HEK293T (cell line): ENCODE measurements around the gene TACC2.

ENCODE experiments used
- CTCF ChIA-PET: fragments of 350-600 bp; formaldehyde crosslinking; extraction: SDS; loops from one replicate; lab custom pipeline; 2021; ENCODE audit warnings: antibody characterized with exemption, inconsistent platforms; lab: Yijun Ruan, JAX
- POLR2A ChIA-PET: fragments of 350-600 bp; formaldehyde crosslinking; extraction: SDS; loops from one replicate; lab custom pipeline; 2020; ENCODE audit warnings: antibody characterized with exemption, inconsistent platforms; lab: Yijun Ruan, JAX
- DNase-seq: peaks from one replicate; pipeline ENCODE4 v3.0.0; 2012; ENCODE audit warnings: mixed read lengths; ENCODE audit errors: extremely low spot score
- ARNT ChIP-seq: fragments of 450-650 bp; IDR thresholded peaks from 2 replicates; pipeline ENCODE4 v1.6.1; 2017; ENCODE audit warnings: mild to moderate bottlenecking
- BHLHE40 ChIP-seq: fragments of 450-650 bp; IDR thresholded peaks from 2 replicates; pipeline ENCODE4 v1.6.1; 2016; ENCODE audit warnings: mild to moderate bottlenecking, moderate library complexity, borderline replicate concordance
- CTBP1 ChIP-seq: fragments of 450-650 bp; IDR thresholded peaks from 2 replicates; pipeline ENCODE4 v1.6.1; 2016; ENCODE audit warnings: borderline replicate concordance
- ELF4 ChIP-seq: fragments of 450-650 bp; IDR thresholded peaks from 2 replicates; pipeline ENCODE4 v1.6.1; 2017; ENCODE audit warnings: antibody characterized with exemption
- FOXA1 ChIP-seq: fragments of 450-650 bp; IDR thresholded peaks from 2 replicates; pipeline ENCODE4 v1.6.1; 2016; ENCODE audit warnings: mild to moderate bottlenecking
- FOXK2 ChIP-seq: fragments of 450-650 bp; IDR thresholded peaks from 2 replicates; pipeline ENCODE4 v1.6.1; 2016; ENCODE audit warnings: mild to moderate bottlenecking
- FOXM1 ChIP-seq: fragments of 450-650 bp; IDR thresholded peaks from 2 replicates; pipeline ENCODE4 v1.6.1; 2017; ENCODE audit warnings: mild to moderate bottlenecking, borderline replicate concordance
- HDGF ChIP-seq: fragments of 450-650 bp; IDR thresholded peaks from 2 replicates; pipeline ENCODE4 v1.6.1; 2017; ENCODE audit warnings: antibody characterized with exemption, borderline replicate concordance
- L3MBTL2 ChIP-seq: fragments of 450-650 bp; conservative IDR thresholded peaks from 2 replicates; pipeline ENCODE4 v1.6.1; 2016; ENCODE audit warnings: mild to moderate bottlenecking
- LEF1 ChIP-seq: fragments of 450-650 bp; IDR thresholded peaks from 2 replicates; pipeline ENCODE4 v1.6.1; 2017; ENCODE audit warnings: mild to moderate bottlenecking, borderline replicate concordance
- NFRKB ChIP-seq: fragments of 450-650 bp; IDR thresholded peaks from 2 replicates; pipeline ENCODE4 v1.6.1; 2016; ENCODE audit warnings: mild to moderate bottlenecking, moderate library complexity
- SP1 ChIP-seq: fragments of 450-650 bp; IDR thresholded peaks from 2 replicates; pipeline ENCODE4 v1.6.1; 2017
- SUZ12 ChIP-seq: fragments of 450-650 bp; IDR thresholded peaks from 2 replicates; pipeline ENCODE4 v1.6.1; 2016; ENCODE audit warnings: mild to moderate bottlenecking
- TARDBP ChIP-seq: fragments of 450-650 bp; IDR thresholded peaks from 2 replicates; pipeline ENCODE4 v1.6.1; 2016
- ZNF384 ChIP-seq: fragments of 450-650 bp; IDR thresholded peaks from 2 replicates; pipeline ENCODE4 v1.6.1; 2016
- TF ChIP-seq, protein P1 (sequence below): fragments of 450-650 bp; IDR thresholded peaks from 2 replicates; pipeline ENCODE4 v1.6.1; 2016

Gene TACC2

DNA sequence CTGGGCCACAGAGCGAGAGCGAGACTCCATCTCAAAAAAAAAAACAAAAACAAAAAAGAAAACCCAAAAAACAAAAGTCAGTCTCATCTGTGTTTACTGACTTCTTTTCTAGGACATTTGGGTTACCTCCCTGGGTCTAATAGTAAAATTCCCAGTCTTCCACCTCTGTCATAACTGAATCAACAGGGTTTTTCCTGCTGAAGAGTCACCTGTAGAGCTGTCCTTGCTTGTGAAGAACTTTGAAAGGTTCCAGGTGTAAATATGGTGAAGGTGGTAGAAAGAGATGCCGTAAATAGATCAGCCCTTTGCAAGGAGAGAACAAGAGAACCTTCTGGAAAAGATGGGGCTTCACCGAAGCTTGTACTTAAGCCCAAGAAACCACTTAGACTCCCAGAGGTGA lies 169.4 kb downstream of the TACC2 start:
- POLR2A ChIA-PET: no interaction called here
- CTCF ChIA-PET: no interaction called here
- DNase-seq: no peak
- TF ChIP-seq HDGF: no peak
- no peak for TF ChIP-seq FOXM1
- TF ChIP-seq ZNF384: no peak
- no peak for TF ChIP-seq SUZ12
- TF ChIP-seq FOXA1: no peak
- TF ChIP-seq L3MBTL2: no peak
- no peak for TF ChIP-seq NFRKB
- TF ChIP-seq BHLHE40: no peak
- TF ChIP-seq ARNT: no peak
- no peak for TF ChIP-seq TARDBP
- TF ChIP-seq SP1: no peak

DNA sequence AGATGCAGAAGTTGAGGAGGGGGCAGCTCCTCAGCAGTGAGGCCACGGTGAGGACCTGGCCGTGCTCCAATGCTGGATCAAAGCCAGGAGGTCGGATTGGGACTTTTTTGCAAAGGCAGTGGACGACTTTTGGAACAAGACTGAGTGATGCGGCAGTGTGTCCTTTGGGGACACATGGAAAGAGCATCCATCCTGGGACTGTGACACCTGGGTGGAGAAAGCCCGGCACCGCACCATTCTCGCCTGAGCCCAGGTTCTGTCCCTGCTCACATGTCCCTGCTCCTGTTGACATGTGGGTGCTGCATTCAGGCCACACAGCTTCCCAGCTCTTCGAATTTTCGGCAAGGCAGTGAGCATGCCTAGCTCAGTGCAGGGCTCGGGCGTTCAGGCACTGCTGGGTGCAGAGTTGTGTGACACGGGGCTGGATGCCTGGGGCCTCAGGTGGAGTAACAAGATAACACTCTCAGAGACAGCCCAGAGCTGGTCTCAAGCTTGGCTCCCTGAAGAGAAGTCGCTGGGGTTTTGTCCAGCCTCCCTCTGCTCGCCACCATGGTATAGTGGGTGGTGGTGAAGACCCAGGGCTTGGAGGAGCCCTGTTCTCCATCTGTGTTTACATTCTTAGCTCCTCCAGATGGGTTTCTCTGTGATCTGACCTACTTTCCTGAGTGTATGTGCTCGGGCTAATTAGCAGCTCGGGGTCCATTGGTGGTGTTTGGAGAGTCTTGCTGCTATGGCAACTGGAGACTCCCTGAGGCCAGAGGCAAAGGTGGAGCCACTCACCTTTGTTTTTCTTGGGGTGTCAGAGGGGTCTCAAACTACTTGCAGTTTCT lies 170.4 kb downstream of the TACC2 start:
- no peak for DNase-seq
- POLR2A ChIA-PET: no interaction called here
- no peak for TF ChIP-seq SP1
- no peak for TF ChIP-seq LEF1
- TF ChIP-seq FOXK2: no peak
- TF ChIP-seq FOXM1: no peak
- no peak for TF ChIP-seq CTBP1
- no peak for TF ChIP-seq L3MBTL2
- TF ChIP-seq BHLHE40: no peak
- no peak for TF ChIP-seq ARNT
- no peak for TF ChIP-seq NFRKB
- no peak for TF ChIP-seq SUZ12
- TF ChIP-seq HDGF: no peak
- CTCF ChIA-PET: no interaction called here

DNA sequence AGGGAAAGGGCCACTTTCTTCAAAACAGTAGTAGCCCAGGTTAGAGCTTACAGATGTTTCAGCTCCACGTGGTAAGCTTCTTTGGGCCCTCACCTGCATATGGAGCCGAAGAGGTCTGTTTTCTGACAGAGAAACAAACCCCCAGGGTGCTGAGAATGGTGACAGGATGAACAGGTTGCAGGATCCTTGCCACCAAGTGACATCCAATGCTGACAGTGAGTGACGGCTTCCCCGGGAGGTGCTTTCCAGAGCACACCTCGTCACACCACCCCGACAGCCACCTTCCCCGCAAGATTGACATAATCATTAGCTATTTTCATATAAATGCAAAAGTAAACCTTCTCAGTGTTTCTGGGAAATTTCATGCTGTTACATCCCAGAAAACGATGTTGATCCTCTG lies 172.8 kb downstream of the TACC2 start:
- no peak for DNase-seq
- POLR2A ChIA-PET: no interaction called here
- CTCF ChIA-PET: no interaction called here
- TF ChIP-seq FOXM1: no peak
- TF ChIP-seq, protein P1, sequence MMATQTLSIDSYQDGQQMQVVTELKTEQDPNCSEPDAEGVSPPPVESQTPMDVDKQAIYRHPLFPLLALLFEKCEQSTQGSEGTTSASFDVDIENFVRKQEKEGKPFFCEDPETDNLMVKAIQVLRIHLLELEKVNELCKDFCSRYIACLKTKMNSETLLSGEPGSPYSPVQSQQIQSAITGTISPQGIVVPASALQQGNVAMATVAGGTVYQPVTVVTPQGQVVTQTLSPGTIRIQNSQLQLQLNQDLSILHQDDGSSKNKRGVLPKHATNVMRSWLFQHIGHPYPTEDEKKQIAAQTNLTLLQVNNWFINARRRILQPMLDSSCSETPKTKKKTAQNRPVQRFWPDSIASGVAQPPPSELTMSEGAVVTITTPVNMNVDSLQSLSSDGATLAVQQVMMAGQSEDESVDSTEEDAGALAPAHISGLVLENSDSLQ: 0 out of 2 replicates have a peak, but pooled peaks have one; percentile 7

DNA sequence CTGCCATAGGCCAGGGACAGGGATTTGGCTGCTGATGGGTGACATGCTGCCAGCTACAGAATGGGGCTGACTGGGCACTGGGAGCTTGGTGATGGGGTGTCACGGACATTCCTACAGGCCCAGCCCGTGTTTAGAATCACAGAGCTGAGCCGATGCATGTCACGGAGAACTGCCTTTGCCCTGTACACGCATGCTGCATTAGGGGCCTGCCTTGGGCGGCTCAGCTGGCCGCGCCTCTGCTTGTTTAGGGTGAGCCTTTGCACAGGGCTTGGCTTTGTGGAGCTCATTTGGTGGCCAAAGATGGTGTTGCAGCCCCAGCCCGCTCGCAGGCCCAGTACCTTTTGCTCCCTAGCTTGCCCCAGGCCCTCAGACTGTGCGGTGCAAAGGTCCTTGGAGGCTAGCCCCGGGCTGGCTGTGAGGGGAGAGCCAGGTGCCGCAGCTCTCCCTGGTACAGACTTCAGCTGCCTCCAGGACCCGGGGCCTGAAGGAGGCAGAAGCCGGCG lies 173.8 kb downstream of the TACC2 start:
- CTCF ChIA-PET: interaction anchor here (0.5 to 1.1 kb wide), 2 partner anchors 23 to 765 kb away, joined by 3 read pairs; no protein-coding TSS in a partner anchor

DNA sequence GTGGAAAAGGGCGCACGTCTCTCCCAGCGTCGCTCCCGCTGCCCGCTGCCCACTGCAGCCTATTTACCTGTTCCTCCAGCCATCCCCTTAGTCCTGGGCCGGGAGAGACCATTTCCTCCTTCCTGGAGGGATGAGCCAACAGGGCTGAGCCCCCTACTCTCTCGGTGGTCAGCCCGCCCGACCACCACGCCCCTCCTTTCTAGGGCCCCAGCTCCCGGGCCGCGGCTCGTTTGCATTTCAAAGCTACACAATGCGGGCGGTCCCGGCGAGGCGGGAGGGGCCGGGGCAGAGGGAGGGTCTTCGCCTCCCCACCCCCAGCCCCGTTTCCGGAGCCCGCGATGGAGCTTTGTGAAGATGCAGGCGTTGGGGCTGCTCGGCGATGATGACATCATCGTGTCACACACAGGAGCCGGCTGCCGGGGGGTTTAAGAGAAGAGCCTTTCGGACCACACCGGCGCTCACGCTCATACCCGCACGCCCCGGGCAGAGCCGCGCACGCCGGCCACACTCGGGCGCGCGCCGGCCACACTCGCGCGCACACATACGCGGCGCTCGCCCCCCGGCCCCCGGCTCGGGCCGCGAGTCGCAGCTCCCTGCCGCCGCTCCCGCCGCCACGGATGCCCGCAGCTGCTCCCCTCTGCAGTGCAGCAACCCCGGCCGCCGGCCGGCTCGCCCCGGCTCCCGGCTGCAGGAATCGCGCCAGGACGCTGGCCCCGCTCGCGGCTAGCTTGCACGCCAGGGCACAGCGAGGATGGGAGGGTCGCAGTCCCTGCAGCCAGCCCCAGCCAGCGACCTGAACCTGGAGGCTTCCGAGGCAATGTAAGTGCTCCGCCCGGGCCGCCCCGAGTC lies 174.4 kb downstream of the TACC2 start:
- peak; percentile 73 for DNase-seq
- peak; percentile 57; the same call in 1 of the 2 replicates for TF ChIP-seq FOXM1
- TF ChIP-seq SUZ12: no peak
- POLR2A ChIA-PET: interaction anchor here (1.2 to 1.7 kb wide), 2 partner anchors 12 to 61 kb away, joined by 3 to 4 read pairs; no protein-coding TSS in a partner anchor
- CTCF ChIA-PET: interaction anchor here (0.5 to 1.1 kb wide), 3 partner anchors 9 to 23 kb away, joined by 3 to 4 read pairs (median 3); no protein-coding TSS in a partner anchor

More for the DNA sequence above, 173.8 kb downstream of the TACC2 start:
- peak; percentile 62 for DNase-seq
- TF ChIP-seq TARDBP: no peak
- TF ChIP-seq SP1: no peak
- TF ChIP-seq FOXK2: no peak
- TF ChIP-seq, protein P1: no peak
- no peak for TF ChIP-seq FOXM1
- no peak for TF ChIP-seq LEF1
- TF ChIP-seq FOXA1: no peak
- no peak for TF ChIP-seq SUZ12
- no peak for TF ChIP-seq ELF4
- no peak for TF ChIP-seq L3MBTL2
- TF ChIP-seq CTBP1: no peak
- no peak for TF ChIP-seq NFRKB
- no peak for TF ChIP-seq BHLHE40
- POLR2A ChIA-PET: interaction anchor here (1.2 to 1.7 kb wide), 2 partner anchors 12 to 61 kb away, joined by 3 to 4 read pairs; no protein-coding TSS in a partner anchor

DNA sequence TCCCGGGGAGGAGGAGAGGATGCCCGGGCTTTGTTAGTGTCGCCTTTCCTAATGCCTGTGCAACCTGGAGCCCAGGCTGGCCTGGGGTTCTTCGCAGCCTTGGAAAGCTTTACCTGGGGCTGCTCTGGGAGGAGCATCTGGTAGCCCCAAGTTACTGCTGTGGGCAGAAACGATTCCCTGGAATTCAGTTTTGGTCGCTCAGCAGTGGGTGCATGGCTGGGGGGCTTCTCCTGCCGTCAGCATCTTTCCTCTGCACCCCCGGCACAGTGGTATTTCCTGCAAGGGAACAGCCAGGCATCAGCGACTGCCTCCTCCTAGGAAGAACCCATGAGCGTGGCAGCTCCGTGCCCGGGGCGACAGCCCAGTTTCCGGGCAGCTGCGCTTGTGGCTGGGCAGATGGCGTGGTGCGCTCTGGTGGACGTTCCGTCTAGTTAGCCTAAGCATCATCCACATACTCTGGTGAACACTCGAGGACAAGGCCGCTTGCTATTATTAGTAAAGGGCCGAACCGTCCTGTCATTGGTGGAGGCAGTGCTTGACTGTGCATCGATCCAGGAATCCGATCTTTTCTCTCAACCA lies 175.1 kb downstream of the TACC2 start:
- CTCF ChIA-PET: interaction anchor here (0.6 kb wide), 1 partner anchor 8 kb away, joined by 3 read pairs; no protein-coding TSS in a partner anchor
- POLR2A ChIA-PET: interaction anchor here (1.2 to 1.7 kb wide), 2 partner anchors 11 to 60 kb away, joined by 3 to 4 read pairs; no protein-coding TSS in a partner anchor
- TF ChIP-seq BHLHE40: no peak
- no peak for TF ChIP-seq CTBP1
- TF ChIP-seq L3MBTL2: no peak
- no peak for TF ChIP-seq SP1
- no peak for TF ChIP-seq HDGF
- TF ChIP-seq, protein P1: no peak
- TF ChIP-seq TARDBP: no peak
- TF ChIP-seq NFRKB: no peak
- TF ChIP-seq FOXK2: no peak
- TF ChIP-seq LEF1: no peak
- TF ChIP-seq FOXM1: no peak
- TF ChIP-seq ZNF384: no peak
- no peak for TF ChIP-seq ELF4
- TF ChIP-seq FOXA1: no peak
- no peak for TF ChIP-seq ARNT
- no peak for TF ChIP-seq SUZ12
- no peak for DNase-seq
